Measurements from ENCODE around the gene WWOX. TPM values are rescaled to one million over a fixed set of nuclear protein-coding genes. Genes with fewer than 3 reads are reported as not detected.

Gene WWOX
- total and polyA plus RNA-seq, 2 of the 13 experiments (the other 11 are each of a cell fraction or from before 2014, with no cell fraction given): 9.1 to 37.4 TPM

DNA sequence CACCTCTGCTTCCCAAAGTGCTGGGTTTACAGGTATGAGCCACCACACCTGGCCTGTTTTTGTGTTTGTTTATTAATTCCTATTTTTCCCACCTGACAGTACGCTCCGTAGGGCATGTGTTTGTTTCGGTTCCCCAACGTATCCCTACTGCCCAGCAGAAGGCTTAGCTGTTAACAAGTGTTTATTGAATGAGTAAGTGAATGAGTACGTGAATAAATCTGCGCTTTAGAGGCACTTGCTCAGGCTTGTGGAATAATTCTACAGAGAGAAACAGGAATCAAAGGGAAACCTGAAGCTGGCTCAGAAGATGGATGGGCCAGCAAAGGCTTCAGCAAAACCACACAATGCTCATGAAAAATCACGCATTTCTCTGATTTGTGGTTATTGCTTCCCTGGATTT is 853.2 kb downstream of the WWOX start:
- ChIA-PET POLR2A (no interaction called here), CTCF (ENCODE audit: low intra/inter-chr PET ratio, low total read pairs) (no interaction called here)
- Histone ChIP-seq H3K4me3 (replicated peaks in 1 of 3; ENCODE audit: insufficient read depth in 1 of 3, low read depth in 2 of 3, low read length in 3 of 3) (no peak overlapping the region), H4K20me1 (ENCODE audit: insufficient read depth, low read length) (no peaks in the 10 kb centered on the region), H3K4me2 (ENCODE audit: low read depth, low read length) (no peak overlapping the region), H3K27me3 (ENCODE audit: control insufficient read depth in 1 of 2, insufficient read depth in 2 of 2, low read length in 2 of 2) (no peaks in the 10 kb centered on the region), H3K27ac (ENCODE audit: extremely low read length, insufficient read depth, low read length) (no peak overlapping the region), H3K9ac (ENCODE audit: insufficient read depth, low read depth, low read length) (no peak overlapping the region), H3K79me2 (ENCODE audit: insufficient read depth, low read length) (no peaks in the 10 kb centered on the region), H3K9me3 (ENCODE audit: low read length) (no peaks in the 10 kb centered on the region), H2AFZ (ENCODE audit: low read length) (no peak overlapping the region), H3K4me1 (ENCODE audit: insufficient read depth, low read length) (no peaks in the 10 kb centered on the region), H3K36me3 (replicated peaks in 1 of 2; ENCODE audit: control insufficient read depth in 1 of 2, insufficient read depth in 2 of 2, low read length in 2 of 2) (no peaks in the 10 kb centered on the region)
- no peak for FAIRE-seq
- ATAC-seq: no peak
- no peak for DNase-seq (ENCODE audit: low spot score)
- intact Hi-C loops (cut with micrococcal nuclease; ENCODE audit: unreplicated experiment) (no loop called here), in situ Hi-C loops (cut with HindIII; ENCODE audit: extremely low pct_ligation_motif_present, low pct_unique_long_range_greater_than_20kb) (no loop called here)
- TF ChIP-seq CTCF (CRISPR knock-in tag; IDR thresholded peaks at IDR 0.05) (no peak), ZNF709 (CRISPR knock-in tag; IDR thresholded peaks at IDR 0.05) (no peak), GATAD2A (CRISPR knock-in tag; IDR thresholded peaks at IDR 0.05) (no peak), U2AF1 (optimal IDR thresholded peaks at IDR 0.05; ENCODE audit: low read depth, low read length) (no peak), PAF1 (CRISPR knock-in tag; IDR thresholded peaks at IDR 0.05) (no peak), ZNF841 (CRISPR knock-in tag; IDR thresholded peaks at IDR 0.05; ENCODE audit: borderline replicate concordance) (no peak)
- BruUV-seq (replicated peaks): no TSS peak
- WGBS (ENCODE audit: low lambda C conversion rate): 90% methylated on average over 7 of the region's 7 CpGs

DNA sequence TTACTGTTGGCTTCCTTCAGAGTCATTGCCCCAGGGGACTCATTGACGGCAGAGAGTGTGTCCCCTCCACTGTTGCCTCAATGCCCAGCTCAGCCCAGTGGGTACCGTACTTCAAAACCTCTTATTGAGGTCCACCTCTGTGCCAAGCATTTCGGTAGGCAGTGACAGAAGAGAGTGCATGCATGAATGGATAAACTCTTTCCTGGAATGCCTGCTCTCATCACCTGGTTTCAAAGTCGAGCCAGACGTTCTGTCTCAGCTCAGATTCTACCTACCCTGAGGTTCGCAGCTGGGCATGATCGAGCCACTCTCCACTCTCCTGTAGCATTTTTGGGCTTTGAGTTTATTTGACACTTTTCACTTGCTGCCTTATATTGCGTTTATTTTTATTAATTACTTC is 854.1 kb downstream of the WWOX start:
- ChIA-PET CTCF (ENCODE audit: low intra/inter-chr PET ratio, low total read pairs) (no interaction called here), POLR2A (no interaction called here)
- FAIRE-seq: no peak
- Histone ChIP-seq H3K9ac (ENCODE audit: insufficient read depth, low read depth, low read length) (no peak overlapping the region), H3K9me3 (ENCODE audit: low read length) (no peaks in the 10 kb centered on the region), H3K79me2 (ENCODE audit: insufficient read depth, low read length) (no peaks in the 10 kb centered on the region), H3K4me1 (ENCODE audit: insufficient read depth, low read length) (no peaks in the 10 kb centered on the region), H3K27me3 (ENCODE audit: control insufficient read depth in 1 of 2, insufficient read depth in 2 of 2, low read length in 2 of 2) (no peaks in the 10 kb centered on the region), H3K27ac (ENCODE audit: extremely low read length, insufficient read depth, low read length) (no peak overlapping the region), H4K20me1 (ENCODE audit: insufficient read depth, low read length) (no peaks in the 10 kb centered on the region), H3K4me3 (replicated peaks in 1 of 3; ENCODE audit: insufficient read depth in 1 of 3, low read depth in 2 of 3, low read length in 3 of 3) (no peak overlapping the region), H2AFZ (ENCODE audit: low read length) (no peak overlapping the region), H3K36me3 (replicated peaks in 1 of 2; ENCODE audit: control insufficient read depth in 1 of 2, insufficient read depth in 2 of 2, low read length in 2 of 2) (no peaks in the 10 kb centered on the region), H3K4me2 (ENCODE audit: low read depth, low read length) (no peak overlapping the region)
- no TSS peak for BruUV-seq (replicated peaks)
- in situ Hi-C loops (cut with HindIII; ENCODE audit: extremely low pct_ligation_motif_present, low pct_unique_long_range_greater_than_20kb): no loop called here
- WGBS (ENCODE audit: low lambda C conversion rate): 43% methylated on average over 8 of the region's 8 CpGs
- no peak for ATAC-seq
- intact Hi-C loops (cut with micrococcal nuclease; ENCODE audit: unreplicated experiment): no loop called here
- no peak for DNase-seq (ENCODE audit: low spot score)
- TF ChIP-seq ZSCAN20 (CRISPR knock-in tag; IDR thresholded peaks at IDR 0.05; ENCODE audit: borderline replicate concordance) (no peak), CENPX (CRISPR knock-in tag; IDR thresholded peaks at IDR 0.05) (no peak), CREM (IDR thresholded peaks at IDR 0.05) (no peak), CREM (CRISPR knock-in tag; IDR thresholded peaks at IDR 0.05) (no peak), RFX5 (IDR thresholded peaks at IDR 0.05; ENCODE audit: low read depth, low read length) (no peak), ZBTB8A (CRISPR knock-in tag; IDR thresholded peaks at IDR 0.05; ENCODE audit: borderline replicate concordance, low read depth) (no peak), ZFP36L1 (CRISPR knock-in tag; IDR thresholded peaks at IDR 0.05) (no peak), BCL3 (CRISPR knock-in tag; IDR thresholded peaks at IDR 0.05) (no peak), ZNF460 (CRISPR knock-in tag; IDR thresholded peaks at IDR 0.05; ENCODE audit: borderline replicate concordance) (no peak), ZNF513 (CRISPR knock-in tag; conservative IDR thresholded peaks at IDR 0.05) (no peak), ZNF205 (CRISPR knock-in tag; IDR thresholded peaks at IDR 0.05) (no peak), ZNF530 (CRISPR knock-in tag; IDR thresholded peaks at IDR 0.05; ENCODE audit: low read depth) (no peak)
